ENCODE results near the gene PTCH1.

Gene PTCH1

GRCh38 chr9:95494416-95495371, 22.1 kb downstream of the PTCH1 start:
- H3K4me3 ChIP-seq (ENCODE audit: control insufficient read depth, low read depth, low read length), result no peak overlapping the region
- no peak for TF ChIP-seq CTCF (conservative IDR thresholded peaks at IDR 0.05; ENCODE audit: control insufficient read depth, insufficient read depth, low read depth, low read length)
- no peak for DNase-seq (ENCODE audit: low read depth)

GRCh38 chr9:95494022-95494415, 22.8 kb downstream of the PTCH1 start:
- no peak overlapping the region for H3K4me3 ChIP-seq (ENCODE audit: control insufficient read depth, low read depth, low read length)
- no peak for TF ChIP-seq CTCF (conservative IDR thresholded peaks at IDR 0.05; ENCODE audit: control insufficient read depth, insufficient read depth, low read depth, low read length)
- no peak for DNase-seq (ENCODE audit: low read depth)

- no peak for TF ChIP-seq CTCF (conservative IDR thresholded peaks at IDR 0.05; ENCODE audit: control insufficient read depth, insufficient read depth, low read depth, low read length)
- H3K4me3 ChIP-seq (ENCODE audit: control insufficient read depth, low read depth, low read length), result no peak overlapping the region
- no peak for DNase-seq (ENCODE audit: low read depth)
Observed at GRCh38 chr9:95493402-95493801, 23.4 kb downstream of the PTCH1 start.

GRCh38 chr9:95491543-95492320, 25.0 kb downstream of the PTCH1 start:
- H3K4me3 ChIP-seq (ENCODE audit: control insufficient read depth, low read depth, low read length), result no peak overlapping the region
- no peak for DNase-seq (ENCODE audit: low read depth)
- TF ChIP-seq CTCF (conservative IDR thresholded peaks at IDR 0.05; ENCODE audit: control insufficient read depth, insufficient read depth, low read depth, low read length), result no peak

- H3K4me3 ChIP-seq (ENCODE audit: control insufficient read depth, low read depth, low read length), result no peak overlapping the region
- DNase-seq (ENCODE audit: low read depth), result no peak
- TF ChIP-seq CTCF (conservative IDR thresholded peaks at IDR 0.05; ENCODE audit: control insufficient read depth, insufficient read depth, low read depth, low read length), result no peak
Observed at GRCh38 chr9:95488954-95489353, 27.8 kb downstream of the PTCH1 start.

GRCh38 chr9:95486318-95486717, 30.5 kb downstream of the PTCH1 start:
- no peak for DNase-seq (ENCODE audit: low read depth)
- H3K4me3 ChIP-seq (ENCODE audit: control insufficient read depth, low read depth, low read length), result no peak overlapping the region
- TF ChIP-seq CTCF (conservative IDR thresholded peaks at IDR 0.05; ENCODE audit: control insufficient read depth, insufficient read depth, low read depth, low read length), result no peak
